GM12878 (cell line): Measurements from ENCODE around the gene USH1C. TPM values are rescaled to one million over a fixed set of nuclear protein-coding genes. Genes with fewer than 3 reads are reported as not detected.
A peak's percentile ranks its signal among the peaks of the same experiment; 100 is the strongest.

Experiments used
- ATAC-seq: fragments of 200-7000 bp; cut with Tn5 transposase; 3 replicates; pipeline ENCODE4 v1.9.1; 2020; ENCODE audit warnings: mild to moderate bottlenecking, moderate library complexity
- BruUV-seq: library from RNA; stranded (reverse); fragments of 400-500 nt; replicated peaks from 2 replicates; lab custom pipeline; 2021; lab: Mats Ljungman, UMichigan
- CTCF ChIA-PET: fragments of 300-600 bp; sonication (Branson Sonifier 250); formaldehyde crosslinking; extraction: SDS; loops from one replicate; lab custom pipeline; 2021; ENCODE audit warnings: inconsistent platforms; lab: Yijun Ruan, JAX
- POLR2A ChIA-PET: fragments of 350-600 bp; formaldehyde crosslinking; extraction: SDS; loops from one replicate; lab custom pipeline; 2021; ENCODE audit warnings: inconsistent platforms; lab: Charles Lee
- RAD21 ChIA-PET: fragments of 300-600 bp; sonication (Branson Sonifier 250); formaldehyde crosslinking; loops from one replicate; lab custom pipeline; 2023; ENCODE audit warnings: antibody characterized with exemption; ENCODE audit not compliant: unreplicated experiment; lab: Charles Lee
- SMC1A ChIA-PET: fragments of 300-600 bp; sonication (Branson Sonifier 250); formaldehyde crosslinking; loops from one replicate; lab custom pipeline; 2023; ENCODE audit not compliant: unreplicated experiment, uncharacterized antibody; lab: Charles Lee
- DNase-seq: peaks from one replicate; pipeline ENCODE4 v3.0.0-alpha.2; 2011; ENCODE audit warnings: low read depth, low spot score
- FAIRE-seq: peaks from 3 replicates; lab custom pipeline; 2011; peaks lifted over from hg19 to GRCh38; lab: Jason Lieb, UNC
- H2AFZ ChIP-seq: 2 replicates; pipeline ENCODE4 v1.6.0; 2011; ENCODE audit warnings: low read depth, low read length, control low read depth; ENCODE audit not compliant: control insufficient read depth
- H3K27ac ChIP-seq: 2 replicates; pipeline ENCODE4 v1.5.1; 2011; ENCODE audit warnings: control low read depth; ENCODE audit not compliant: control insufficient read depth, insufficient read depth
- H3K27me3 ChIP-seq, 2 experiments: replicated peaks in 1 of 2; 2 replicates each; pipeline versions ENCODE4 v1.6.0 to v1.6.1; 2011; ENCODE audit warnings: low read length in 1 of 2; ENCODE audit not compliant: control insufficient read depth in 2 of 2, insufficient read depth in 2 of 2
- H3K36me3 ChIP-seq, 2 experiments: 2 replicates each; pipeline ENCODE4 v1.5.1; 2011; ENCODE audit warnings: low read length in 1 of 2; ENCODE audit not compliant: control insufficient read depth in 2 of 2, insufficient read depth in 2 of 2
- H3K4me1 ChIP-seq: 2 replicates; pipeline ENCODE4 v1.6.1; 2011; ENCODE audit warnings: mild to moderate bottlenecking, low read length, moderate library complexity, mixed read lengths; ENCODE audit not compliant: control insufficient read depth, insufficient read depth
- H3K4me2 ChIP-seq: 2 replicates; pipeline ENCODE4 v1.6.0; 2011; ENCODE audit warnings: control low read depth; ENCODE audit not compliant: control insufficient read depth, insufficient read depth
- H3K4me3 ChIP-seq: fragments of 200-600 bp; sonication (generic); 2 replicates; pipeline ENCODE4 v1.5.1; 2016
- H3K79me2 ChIP-seq: 2 replicates; pipeline ENCODE4 v1.6.0; 2011; ENCODE audit warnings: low read length; ENCODE audit not compliant: control insufficient read depth, insufficient read depth
- H3K9ac ChIP-seq: 2 replicates; pipeline ENCODE4 v1.8.0; 2011; ENCODE audit warnings: low read length, control low read depth, mixed read lengths; ENCODE audit not compliant: control insufficient read depth, insufficient read depth
- H3K9me3 ChIP-seq: replicated peaks from 3 replicates; pipeline ENCODE4 v1.5.1; 2011; ENCODE audit warnings: mild to moderate bottlenecking, low read length; ENCODE audit not compliant: control insufficient read depth, insufficient read depth
- H4K20me1 ChIP-seq: 2 replicates; pipeline ENCODE4 v1.6.0; 2011; ENCODE audit not compliant: control insufficient read depth, insufficient read depth
- RAD21 ChIP-seq: IDR thresholded peaks from 2 replicates; pipeline ENCODE4 v1.6.1; 2011; ENCODE audit warnings: mild to moderate bottlenecking, low read depth, low read length, moderate library complexity; ENCODE audit not compliant: insufficient read depth
- SMC3 ChIP-seq: IDR thresholded peaks from 2 replicates; pipeline ENCODE4 v1.6.1; 2011; ENCODE audit warnings: low read length, improper control_type of control experiment, borderline replicate concordance
- TCF7 ChIP-seq: IDR thresholded peaks from 2 replicates; pipeline ENCODE4 v1.6.1; 2014; ENCODE audit warnings: antibody characterized with exemption, borderline replicate concordance
- WRNIP1 ChIP-seq: IDR thresholded peaks from 2 replicates; pipeline ENCODE4 v1.6.1; 2011; ENCODE audit warnings: low read depth, low read length, improper control_type of control experiment, borderline replicate concordance
- ZZZ3 ChIP-seq: IDR thresholded peaks from 2 replicates; pipeline ENCODE4 v1.6.1; 2011; ENCODE audit warnings: low read depth; ENCODE audit not compliant: control insufficient read depth, insufficient read length
- WGBS: methylation state at CpG from one replicate; pipeline ENCODE4 v1.1.6; 2016; ENCODE audit warnings: low lambda C conversion rate; ENCODE audit not compliant: insufficient replicate concordance, insufficient coverage; ENCODE audit errors: missing lambda C conversion rate; 5-methylcytosine and 5-hydroxymethylcytosine counted together
- in situ Hi-C: fragments of 300-500 bp; cut with MboI; formaldehyde crosslinking; loops from 9 replicates; pipeline ENCODE4 v1.14.3; 2018; ENCODE audit warnings: mixed read lengths
- intact Hi-C: fragments of 100-400 bp; cut with micrococcal nuclease; formaldehyde crosslinking; loops from one replicate; pipeline ENCODE4 v1.14.2; 2022; ENCODE audit not compliant: unreplicated experiment
- polyA plus RNA-seq, 11 experiments: library from polyadenylated mRNA; depleted of rRNA in 4 of 11; unstranded in 6 of 11; stranded (reverse) in 5 of 11; fragments of >200 nt; fragmentation: Nextera tagmentation in 4 of 11; fragmentation: Illumina TruSeq in 1 of 11; extraction: Ambion mirVana in 4 of 11; extraction: Trizol in 1 of 11; gene quantifications; 1 replicate in 1 of 11; 2 replicates in 10 of 11; pipeline versions ENCODE4 v1.2.1 to v1.2.3, GENCODE V29; 2011 to 2016; ENCODE audit warnings: inconsistent platforms in 2 of 11, missing spikeins in 2 of 11, low read depth in 1 of 11
- total RNA-seq, 4 experiments: library from RNA; depleted of rRNA in 3 of 4; stranded (reverse); fragments of >200 nt in 3 of 4; fragmentation: Illumina TruSeq in 1 of 4; extraction: Trizol in 1 of 4; gene quantifications; 2 replicates each; pipeline versions ENCODE4 v1.2.1 to v1.2.3, GENCODE V29; 2013 to 2021
- TF ChIP-seq, protein P1 (sequence below), 3 experiments: IDR thresholded peaks in 2 of 3; conservative IDR thresholded peaks in 1 of 3; 2 replicates each; pipeline ENCODE4 v1.5.1; 2011; ENCODE audit warnings: low read depth in 3 of 3, low read length in 3 of 3, mild to moderate bottlenecking in 3 of 3, control low read depth in 2 of 3, moderate library complexity in 2 of 3, inconsistent platforms in 1 of 3, mixed read lengths in 1 of 3; ENCODE audit not compliant: control insufficient read depth in 2 of 3, insufficient read depth in 1 of 3; ENCODE audit errors: extremely low read depth in 1 of 3

USH1C gene
- total and polyA plus RNA-seq, 10 of the 15 experiments (the other 5 are each of a cell fraction or from before 2014, with no cell fraction given): not detected

DNA sequence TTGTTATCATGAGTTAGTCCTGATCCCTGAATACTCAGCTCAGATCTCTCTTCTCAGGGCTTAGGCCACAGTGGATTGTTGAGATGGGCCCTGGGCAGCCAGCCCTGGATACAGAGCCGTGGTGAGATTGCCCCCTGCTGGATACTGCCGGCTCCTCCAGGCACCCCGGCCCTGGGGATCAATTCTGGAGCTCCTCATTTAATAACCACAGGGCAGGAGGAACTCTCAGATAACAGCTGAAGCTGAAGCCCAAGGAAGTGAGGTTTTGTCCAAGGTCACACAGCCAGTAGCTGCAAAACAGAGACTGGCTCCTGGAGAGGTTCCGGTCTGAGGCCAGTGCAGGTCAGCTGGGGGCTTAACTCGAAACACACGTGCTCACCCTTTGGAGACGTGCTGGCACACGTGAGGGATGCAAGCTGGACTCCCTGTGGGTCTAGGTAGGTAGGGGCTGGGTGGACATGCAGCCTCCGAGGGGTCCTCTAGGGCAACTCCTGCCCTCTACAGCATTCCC lies 16.0 kb downstream of the USH1C start:
- Histone ChIP-seq H4K20me1 (peaks cover 4% of the 10 kb centered on the region; the same call in 1 of the 2 replicates), H3K4me2 (no peak overlapping the region), H3K79me2 (no peaks in the 10 kb centered on the region)
- CTCF ChIA-PET: interaction anchor here (0.6 to 3.2 kb wide), 32 partner anchors 9 to 917 kb away, joined by 3 to 61 read pairs (median 4); partner anchors contain the start of gene KCNJ11
- SMC1A ChIA-PET: interaction anchor here (0.6 to 2.9 kb wide), 9 partner anchors 9 to 742 kb away, joined by 3 to 22 read pairs (median 5); no protein-coding TSS in a partner anchor
- no TSS peak for BruUV-seq
- intact Hi-C loops: loop anchor here (1.0 to 2.0 kb wide), 2 partner anchors 143 to 297 kb away; no protein-coding TSS in a partner anchor
- no peak for DNase-seq
- TF ChIP-seq ZZZ3: no peak
- TF ChIP-seq WRNIP1: no peak
- TF ChIP-seq, protein P1, sequence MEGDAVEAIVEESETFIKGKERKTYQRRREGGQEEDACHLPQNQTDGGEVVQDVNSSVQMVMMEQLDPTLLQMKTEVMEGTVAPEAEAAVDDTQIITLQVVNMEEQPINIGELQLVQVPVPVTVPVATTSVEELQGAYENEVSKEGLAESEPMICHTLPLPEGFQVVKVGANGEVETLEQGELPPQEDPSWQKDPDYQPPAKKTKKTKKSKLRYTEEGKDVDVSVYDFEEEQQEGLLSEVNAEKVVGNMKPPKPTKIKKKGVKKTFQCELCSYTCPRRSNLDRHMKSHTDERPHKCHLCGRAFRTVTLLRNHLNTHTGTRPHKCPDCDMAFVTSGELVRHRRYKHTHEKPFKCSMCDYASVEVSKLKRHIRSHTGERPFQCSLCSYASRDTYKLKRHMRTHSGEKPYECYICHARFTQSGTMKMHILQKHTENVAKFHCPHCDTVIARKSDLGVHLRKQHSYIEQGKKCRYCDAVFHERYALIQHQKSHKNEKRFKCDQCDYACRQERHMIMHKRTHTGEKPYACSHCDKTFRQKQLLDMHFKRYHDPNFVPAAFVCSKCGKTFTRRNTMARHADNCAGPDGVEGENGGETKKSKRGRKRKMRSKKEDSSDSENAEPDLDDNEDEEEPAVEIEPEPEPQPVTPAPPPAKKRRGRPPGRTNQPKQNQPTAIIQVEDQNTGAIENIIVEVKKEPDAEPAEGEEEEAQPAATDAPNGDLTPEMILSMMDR (IDR thresholded peaks at IDR 0.05 in 2 of 3, conservative IDR thresholded peaks at IDR 0.05 in 1 of 3; ENCODE audit: control insufficient read depth in 2 of 3, extremely low read depth in 1 of 3, insufficient read depth in 1 of 3, low read depth in 3 of 3, low read length in 3 of 3): peak; percentile 54 to 82 (median 77)
- TF ChIP-seq RAD21: peak; percentile 75
- peak; percentile 61 for TF ChIP-seq SMC3
- TF ChIP-seq TCF7: no peak
- TF ChIP-seq, all 136 proteins: peak for 3
- Histone ChIP-seq H3K4me1 (no peaks in the 10 kb centered on the region), H3K36me3 (no peaks in the 10 kb centered on the region), H3K9me3 (no peaks in the 10 kb centered on the region), H3K4me3 (no peak overlapping the region), H3K27ac (no peak overlapping the region), H3K27me3 (peaks cover 0 to 3% of the 10 kb centered on the region in 2 experiments; a peak in 2 of 4 replicates), H2AFZ (no peak overlapping the region), H3K9ac (no peak overlapping the region)
- in situ Hi-C loops: no loop called here
- ChIA-PET POLR2A (no interaction called here), RAD21 (interaction anchor here (0.7 to 1.7 kb wide), 10 partner anchors 39 to 741 kb away, joined by 3 to 20 read pairs (median 4); partner anchors contain the start of gene KCNJ11)
- FAIRE-seq (no peak), ATAC-seq (peak; percentile 98)
- WGBS: 49% methylated on average over 9 of the region's 9 CpGs
